Astrocyte (in vitro differentiated cells and primary cell): ENCODE data around the gene FRMD3. TPM values are rescaled to one million over a fixed set of nuclear protein-coding genes. Genes with fewer than 3 reads are reported as not detected.

Experiments used
- DNase-seq: peaks from one replicate; pipeline ENCODE4 v3.0.0-alpha.2; 2010; ENCODE audit warnings: low read depth
- FAIRE-seq: peaks from 2 replicates; lab custom pipeline; 2011; peaks lifted over from hg19 to GRCh38; lab: Jason Lieb, UNC
- H2AFZ ChIP-seq: 2 replicates; pipeline ENCODE4 v1.6.0; 2012; ENCODE audit warnings: low read depth, low read length, inconsistent platforms
- H3K27ac ChIP-seq: 2 replicates; pipeline ENCODE4 v1.5.1; 2011; ENCODE audit warnings: low read depth, low read length, inconsistent platforms
- H3K27me3 ChIP-seq: 2 replicates; pipeline ENCODE4 v1.6.0; 2011; ENCODE audit warnings: low read length, inconsistent platforms; ENCODE audit not compliant: insufficient read depth
- H3K36me3 ChIP-seq: 2 replicates; pipeline ENCODE4 v1.5.1; 2011; ENCODE audit warnings: low read length, inconsistent platforms; ENCODE audit not compliant: insufficient read depth
- H3K4me1 ChIP-seq: 2 replicates; pipeline ENCODE4 v1.5.1; 2011; ENCODE audit warnings: low read length, inconsistent platforms; ENCODE audit not compliant: insufficient read depth
- H3K4me2 ChIP-seq: 2 replicates; pipeline ENCODE4 v1.6.0; 2012; ENCODE audit warnings: low read length, inconsistent platforms
- H3K4me3 ChIP-seq: 2 replicates; pipeline ENCODE4 v1.5.1; 2011; ENCODE audit warnings: low read depth, mild to moderate bottlenecking, low read length, inconsistent platforms; ENCODE audit not compliant: insufficient read depth
- H3K79me2 ChIP-seq: 2 replicates; pipeline ENCODE4 v1.6.0; 2012; ENCODE audit warnings: mild to moderate bottlenecking, low read length, inconsistent platforms; ENCODE audit not compliant: insufficient read depth
- H3K9ac ChIP-seq: 2 replicates; pipeline ENCODE4 v1.6.0; 2012; ENCODE audit warnings: mild to moderate bottlenecking, low read length, inconsistent platforms
- H3K9me3 ChIP-seq: 2 replicates; pipeline ENCODE4 v1.5.1; 2012; ENCODE audit warnings: low read depth, mild to moderate bottlenecking, low read length, inconsistent platforms; ENCODE audit not compliant: insufficient read depth
- H4K20me1 ChIP-seq: 2 replicates; pipeline ENCODE4 v1.6.0; 2012; ENCODE audit warnings: low read length, inconsistent platforms; ENCODE audit not compliant: insufficient read depth
- H3K27ac Mint-ChIP-seq: one replicate; pipeline ENCODE4 v1.8.0; 2021; ENCODE audit warnings: mild to moderate bottlenecking, mixed read lengths; ENCODE audit not compliant: unreplicated experiment
- H3K27me3 Mint-ChIP-seq: one replicate; pipeline ENCODE4 v1.8.0; 2021; ENCODE audit warnings: low read depth, mixed read lengths; ENCODE audit not compliant: unreplicated experiment
- H3K36me3 Mint-ChIP-seq: one replicate; pipeline ENCODE4 v1.8.0; 2021; ENCODE audit warnings: low read depth, mixed read lengths; ENCODE audit not compliant: unreplicated experiment
- H3K4me1 Mint-ChIP-seq: one replicate; pipeline ENCODE4 v1.8.0; 2021; ENCODE audit warnings: low read depth, mixed read lengths; ENCODE audit not compliant: unreplicated experiment
- H3K4me3 Mint-ChIP-seq: one replicate; pipeline ENCODE4 v1.8.0; 2021; ENCODE audit warnings: mild to moderate bottlenecking, moderate library complexity, mixed read lengths; ENCODE audit not compliant: unreplicated experiment
- H3K9me3 Mint-ChIP-seq: one replicate; pipeline ENCODE4 v1.8.0; 2021; ENCODE audit warnings: mild to moderate bottlenecking, mixed read lengths; ENCODE audit not compliant: unreplicated experiment
- CTCF ChIP-seq: IDR thresholded peaks from 2 replicates; pipeline ENCODE4 v1.5.1; 2011; ENCODE audit warnings: low read depth, mild to moderate bottlenecking, inconsistent platforms, low read length, moderate library complexity; ENCODE audit not compliant: insufficient read depth
- EZH2 ChIP-seq: IDR thresholded peaks from 2 replicates; pipeline ENCODE4 v1.6.1; 2012; ENCODE audit warnings: mild to moderate bottlenecking, low read length, inconsistent platforms; ENCODE audit not compliant: insufficient read depth
- total RNA-seq: library from RNA; stranded (reverse); gene quantifications from 2 replicates; pipeline ENCODE4 v1.2.1, GENCODE V29; 2021

The FRMD3 gene
- total RNA-seq, 1 donor from 2014 or later = 0.39 TPM

GRCh38 chr9:83473488-83473971 is 64.7 kb downstream of the FRMD3 start:
- TF ChIP-seq CTCF (no peak), EZH2 (no peak)
- no peak overlapping the region for H3K27ac ChIP-seq
- no peaks in the 10 kb centered on the region for H3K36me3 Mint-ChIP-seq
- no peak for DNase-seq
- no peaks in the 10 kb centered on the region for H4K20me1 ChIP-seq
- no peaks in the 10 kb centered on the region for H3K9me3 ChIP-seq
- no peak overlapping the region for H3K4me3 Mint-ChIP-seq
- no peak overlapping the region for H2AFZ ChIP-seq
- no peaks in the 10 kb centered on the region for H3K9me3 Mint-ChIP-seq
- H3K4me2 ChIP-seq = peak overlapping the region; percentile 12
- no peak overlapping the region for H3K27ac Mint-ChIP-seq
- no peak overlapping the region for H3K4me3 ChIP-seq
- H3K27me3 Mint-ChIP-seq = peaks cover 6% of the 10 kb centered on the region
- peaks cover 25% of the 10 kb centered on the region for H3K4me1 Mint-ChIP-seq
- no peak for FAIRE-seq
- no peaks in the 10 kb centered on the region for H3K36me3 ChIP-seq
- no peaks in the 10 kb centered on the region for H3K27me3 ChIP-seq
- no peaks in the 10 kb centered on the region for H3K79me2 ChIP-seq
- no peak overlapping the region for H3K9ac ChIP-seq
- peaks cover 6% of the 10 kb centered on the region for H3K4me1 ChIP-seq

GRCh38 chr9:83472764-83473163 is 65.4 kb downstream of the FRMD3 start:
- H3K4me3 ChIP-seq = no peak overlapping the region
- H3K4me3 Mint-ChIP-seq = no peak overlapping the region
- TF ChIP-seq CTCF (no peak), EZH2 (no peak)

GRCh38 chr9:83472221-83472665 is 66.0 kb downstream of the FRMD3 start:
- Mint-ChIP-seq H3K27me3 (peaks cover 6% of the 10 kb centered on the region), H3K27ac (no peak overlapping the region), H3K4me1 (peaks cover 17% of the 10 kb centered on the region), H3K4me3 (no peak overlapping the region), H3K9me3 (no peaks in the 10 kb centered on the region), H3K36me3 (no peaks in the 10 kb centered on the region)
- Histone ChIP-seq H2AFZ (no peak overlapping the region), H3K9me3 (no peaks in the 10 kb centered on the region), H3K36me3 (no peaks in the 10 kb centered on the region), H3K79me2 (no peaks in the 10 kb centered on the region), H3K4me3 (no peak overlapping the region), H4K20me1 (no peaks in the 10 kb centered on the region), H3K27ac (no peak overlapping the region), H3K27me3 (no peaks in the 10 kb centered on the region), H3K4me2 (peak overlapping the region; percentile 37), H3K4me1 (peaks cover 6% of the 10 kb centered on the region), H3K9ac (no peak overlapping the region)
- DNase-seq (peak; percentile 1), FAIRE-seq (no peak)
- TF ChIP-seq EZH2 = no peak
- TF ChIP-seq CTCF = no peak

More at GRCh38 chr9:83472764-83473163, 65.4 kb downstream of the FRMD3 start:
- no peaks in the 10 kb centered on the region for H3K36me3 Mint-ChIP-seq
- H3K9ac ChIP-seq = no peak overlapping the region
- no peaks in the 10 kb centered on the region for H3K9me3 ChIP-seq
- no peaks in the 10 kb centered on the region for H3K27me3 ChIP-seq
- no peaks in the 10 kb centered on the region for H3K9me3 Mint-ChIP-seq
- H3K4me1 ChIP-seq = peaks cover 6% of the 10 kb centered on the region
- H3K4me1 Mint-ChIP-seq = peaks cover 22% of the 10 kb centered on the region
- no peaks in the 10 kb centered on the region for H3K79me2 ChIP-seq
- H2AFZ ChIP-seq = no peak overlapping the region
- FAIRE-seq (no peak), DNase-seq (no peak)
- peaks cover 6% of the 10 kb centered on the region for H3K27me3 Mint-ChIP-seq
- H3K27ac ChIP-seq = no peak overlapping the region
- H3K4me2 ChIP-seq = peak overlapping the region; percentile 37
- no peaks in the 10 kb centered on the region for H4K20me1 ChIP-seq
- H3K36me3 ChIP-seq = no peaks in the 10 kb centered on the region
- no peak overlapping the region for H3K27ac Mint-ChIP-seq
